HL-60 (cell line): Measurements from ENCODE around the gene MYBPC1.

ENCODE experiments used
- DNase-seq, 2 experiments: peaks; one replicate each; pipeline ENCODE4 v3.0.0-alpha.2; 2010 to 2020; ENCODE audit warnings: low read depth in 1 of 2, low spot score in 1 of 2
- H3K27ac ChIP-seq: fragments of 250-450 bp; sonication (Bioruptor Pico); replicated peaks from 2 replicates; pipeline ENCODE4 v1.5.1; 2020; ENCODE audit warnings: mild to moderate bottlenecking, moderate library complexity
- H3K27me3 ChIP-seq: fragments of 250-450 bp; sonication (Bioruptor Pico); 2 replicates; pipeline ENCODE4 v1.5.1; 2021; ENCODE audit warnings: mild to moderate bottlenecking, moderate library complexity; ENCODE audit not compliant: insufficient read depth, poor library complexity, severe bottlenecking
- H3K4me3 ChIP-seq: replicated peaks from 2 replicates; pipeline ENCODE4 v1.5.1; 2011; ENCODE audit warnings: mild to moderate bottlenecking, control low read depth, low read length; ENCODE audit not compliant: insufficient read depth
- CTCF ChIP-seq: IDR thresholded peaks from one replicate; pipeline ENCODE4 v1.5.1; 2011; ENCODE audit warnings: low read length, control low read depth, inconsistent platforms; ENCODE audit not compliant: insufficient read depth
- GABPA ChIP-seq: IDR thresholded peaks from 2 replicates; pipeline ENCODE4 v1.6.1; 2012; ENCODE audit warnings: low read depth
- POLR2AphosphoS5 ChIP-seq: IDR thresholded peaks from 2 replicates; pipeline ENCODE4 v1.6.1; 2012; ENCODE audit warnings: low read depth
- REST ChIP-seq: IDR thresholded peaks from 2 replicates; pipeline ENCODE4 v1.6.1; 2012; ENCODE audit warnings: low read depth; ENCODE audit not compliant: insufficient replicate concordance
- SPI1 ChIP-seq: IDR thresholded peaks from 2 replicates; pipeline ENCODE4 v1.6.1; 2012; ENCODE audit warnings: low read depth, mild to moderate bottlenecking, borderline replicate concordance

The MYBPC1 gene

GRCh38 chr12:101599771-101600484 is 5.2 kb downstream of the MYBPC1 start:
- Histone ChIP-seq H3K27me3 (no peaks in the 10 kb centered on the region), H3K27ac (no peak overlapping the region), H3K4me3 (no peak overlapping the region)
- TF ChIP-seq POLR2AphosphoS5 (no peak), CTCF (no peak), GABPA (no peak), SPI1 (no peak), REST (no peak)
- no peak for DNase-seq

DNA sequence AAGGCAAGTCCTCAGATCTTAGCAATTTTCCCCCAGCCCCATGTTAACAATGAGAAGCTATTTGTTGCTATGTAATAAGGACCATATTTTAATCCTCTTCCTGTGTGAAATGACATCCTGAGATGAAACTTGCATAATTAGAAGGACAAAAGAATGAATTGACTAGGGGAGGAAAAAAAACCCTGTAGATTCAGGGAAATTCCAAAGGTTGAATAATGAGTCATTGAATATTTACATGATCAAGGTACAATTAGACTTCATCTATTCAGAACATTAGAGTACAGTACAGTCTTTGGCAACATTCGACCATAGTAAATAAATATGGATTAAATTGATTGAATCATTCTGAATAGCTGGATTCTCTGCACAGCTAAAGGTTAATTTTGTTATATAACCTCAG is 9.4 kb downstream of the MYBPC1 start:
- DNase-seq = no peak
- Histone ChIP-seq H3K27ac (no peak overlapping the region), H3K4me3 (no peak overlapping the region), H3K27me3 (no peaks in the 10 kb centered on the region)
- no peak for TF ChIP-seq GABPA

- TF ChIP-seq GABPA (no peak), SPI1 (no peak), REST (no peak), CTCF (no peak), POLR2AphosphoS5 (no peak)
- H3K27me3 ChIP-seq = no peaks in the 10 kb centered on the region
- no peak overlapping the region for H3K4me3 ChIP-seq
- DNase-seq = no peak
- no peak overlapping the region for H3K27ac ChIP-seq
Observed at GRCh38 chr12:101607894-101608293, 13.1 kb downstream of the MYBPC1 start.

- Histone ChIP-seq H3K4me3 (no peak overlapping the region), H3K27ac (no peak overlapping the region), H3K27me3 (no peaks in the 10 kb centered on the region)
- DNase-seq = no peak
- no peak for TF ChIP-seq SPI1
- TF ChIP-seq POLR2AphosphoS5 = no peak
- TF ChIP-seq REST = no peak
- TF ChIP-seq CTCF = no peak
- TF ChIP-seq GABPA = no peak
Observed at GRCh38 chr12:101608301-101609133, 13.7 kb downstream of the MYBPC1 start.
